Esophagus muscularis mucosa (tissue), 4 donors: ENCODE measurements around the gene FERMT1. TPM values are rescaled to one million over a fixed set of nuclear protein-coding genes. Genes with fewer than 3 reads are reported as not detected.

Source experiments
- DNase-seq: peaks from one replicate; pipeline ENCODE4 v3.0.0-alpha.2; 2017; ENCODE audit errors: extremely low spot score
- H3K27ac ChIP-seq, 4 donors: fragments of 200-600 bp; sonication (generic); replicated peaks in 1 of 4; 1 replicate in 3 of 4; 2 replicates in 1 of 4; pipeline ENCODE4 v1.5.1; 2016 to 2019; ENCODE audit warnings: mild to moderate bottlenecking in 1 of 4
- H3K27me3 ChIP-seq, 4 donors: fragments of 200-600 bp; sonication (generic); one replicate each; pipeline versions ENCODE4 v1.5.1 to v1.6.0; 2016 to 2019
- H3K36me3 ChIP-seq, 4 donors: fragments of 200-600 bp; sonication (generic); one replicate each; pipeline ENCODE4 v1.5.1; 2016 to 2019
- H3K4me1 ChIP-seq, 4 donors: fragments of 200-600 bp; sonication (generic); one replicate each; pipeline ENCODE4 v1.5.1; 2016 to 2019
- H3K4me3 ChIP-seq, 4 donors: fragments of 200-600 bp; sonication (generic); 1 replicate in 2 of 4; 2 replicates in 2 of 4; pipeline ENCODE4 v1.5.1; 2016 to 2019; ENCODE audit warnings: mild to moderate bottlenecking in 4 of 4, moderate library complexity in 1 of 4
- H3K9me3 ChIP-seq, 4 donors: fragments of 200-600 bp; sonication (generic); 1 replicate in 3 of 4; 2 replicates in 1 of 4; pipeline ENCODE4 v1.5.1; 2016 to 2019
- EP300 ChIP-seq: sonication (generic); formaldehyde crosslinking; IDR thresholded peaks from one replicate; pipeline ENCODE4 v1.6.1; 2017; ENCODE audit warnings: antibody characterized with exemption
- POLR2A ChIP-seq: fragments of 450-650 bp; IDR thresholded peaks from one replicate; pipeline ENCODE4 v1.6.1; 2017; ENCODE audit warnings: antibody characterized with exemption, moderate library complexity, mild to moderate bottlenecking, low read depth
- POLR2AphosphoS5 ChIP-seq, 2 donors: sonication (generic); formaldehyde crosslinking; IDR thresholded peaks; one replicate each; pipeline ENCODE4 v1.6.1; 2017; ENCODE audit warnings: antibody characterized with exemption in 2 of 2
- WGBS: methylation state at CpG from one replicate; pipeline ENCODE4 v1.1.5; 2018; 5-methylcytosine and 5-hydroxymethylcytosine counted together
- intact Hi-C: fragments of 100-400 bp; cut with DNase I; formaldehyde crosslinking; loops from one replicate; pipeline ENCODE4 v1.15.1; 2023
- total RNA-seq, 4 donors: library from RNA; depleted of rRNA; stranded (reverse); fragments of >200 nt; gene quantifications; one replicate each; pipeline versions ENCODE4 v1.1.0 to v1.2.1, GENCODE V29; 2016
- TF ChIP-seq, protein P1 (sequence below), 3 experiments: fragments of 200-600 bp in 2 of 3; fragments of 450-650 bp in 1 of 3; sonication (generic) in 2 of 3; IDR thresholded peaks; one replicate each; pipeline ENCODE4 v1.5.1; 2017 to 2019; ENCODE audit warnings: antibody characterized with exemption in 3 of 3, mild to moderate bottlenecking in 2 of 3, moderate library complexity in 1 of 3

The FERMT1 gene
- total RNA-seq, 4 donors from 2014 or later = 0.32 to 0.42 (median 0.34) TPM

GRCh38 chr20:6048391-6048790 is 74.4 kb downstream of the FERMT1 start:
- WGBS = 92% methylated on average over 3 of the region's 3 CpGs
- Histone ChIP-seq H3K4me3 (no peak overlapping the region), H3K36me3 (no peaks in the 10 kb centered on the region), H3K4me1 (peaks cover 0 to 17% (median 13%) of the 10 kb centered on the region in 4 donors), H3K27me3 (peaks cover 0 to 29% (median 2%) of the 10 kb centered on the region in 4 donors), H3K27ac (no peak overlapping the region), H3K9me3 (no peaks in the 10 kb centered on the region)
- intact Hi-C loops = no loop called here
- TF ChIP-seq POLR2A (no peak), EP300 (no peak), POLR2AphosphoS5 (IDR thresholded peaks at IDR 0.05) (no peak)
- TF ChIP-seq, protein P1, sequence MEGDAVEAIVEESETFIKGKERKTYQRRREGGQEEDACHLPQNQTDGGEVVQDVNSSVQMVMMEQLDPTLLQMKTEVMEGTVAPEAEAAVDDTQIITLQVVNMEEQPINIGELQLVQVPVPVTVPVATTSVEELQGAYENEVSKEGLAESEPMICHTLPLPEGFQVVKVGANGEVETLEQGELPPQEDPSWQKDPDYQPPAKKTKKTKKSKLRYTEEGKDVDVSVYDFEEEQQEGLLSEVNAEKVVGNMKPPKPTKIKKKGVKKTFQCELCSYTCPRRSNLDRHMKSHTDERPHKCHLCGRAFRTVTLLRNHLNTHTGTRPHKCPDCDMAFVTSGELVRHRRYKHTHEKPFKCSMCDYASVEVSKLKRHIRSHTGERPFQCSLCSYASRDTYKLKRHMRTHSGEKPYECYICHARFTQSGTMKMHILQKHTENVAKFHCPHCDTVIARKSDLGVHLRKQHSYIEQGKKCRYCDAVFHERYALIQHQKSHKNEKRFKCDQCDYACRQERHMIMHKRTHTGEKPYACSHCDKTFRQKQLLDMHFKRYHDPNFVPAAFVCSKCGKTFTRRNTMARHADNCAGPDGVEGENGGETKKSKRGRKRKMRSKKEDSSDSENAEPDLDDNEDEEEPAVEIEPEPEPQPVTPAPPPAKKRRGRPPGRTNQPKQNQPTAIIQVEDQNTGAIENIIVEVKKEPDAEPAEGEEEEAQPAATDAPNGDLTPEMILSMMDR (IDR thresholded peaks at IDR 0.05) = no peak
- DNase-seq = no peak

GRCh38 chr20:6046432-6046831 is 76.4 kb downstream of the FERMT1 start:
- WGBS = 69% methylated on average over 1 of the region's 1 CpG
- TF ChIP-seq EP300 (no peak), POLR2AphosphoS5 (IDR thresholded peaks at IDR 0.05) (no peak), POLR2A (no peak)
- TF ChIP-seq, protein P1 (IDR thresholded peaks at IDR 0.05) = no peak

GRCh38 chr20:6045566-6045965 is 77.3 kb downstream of the FERMT1 start:
- intact Hi-C loops = no loop called here
- H3K27me3 ChIP-seq = peaks cover 0 to 2% (median 0%) of the 10 kb centered on the region in 4 donors
- no peaks in the 10 kb centered on the region for H3K4me1 ChIP-seq
- no peaks in the 10 kb centered on the region for H3K9me3 ChIP-seq
- peaks cover 17 to 21% (median 19%) of the 10 kb centered on the region in 4 donors for H3K36me3 ChIP-seq
- no peak overlapping the region for H3K4me3 ChIP-seq
- H3K27ac ChIP-seq = no peak overlapping the region
- no peak for DNase-seq
- no peak for TF ChIP-seq POLR2AphosphoS5 (IDR thresholded peaks at IDR 0.05)
- no peak for TF ChIP-seq EP300
- no peak for TF ChIP-seq POLR2A
- TF ChIP-seq, protein P1 (IDR thresholded peaks at IDR 0.05) = no peak

More at GRCh38 chr20:6046432-6046831, 76.4 kb downstream of the FERMT1 start:
- peaks cover 0 to 9% (median 0%) of the 10 kb centered on the region in 4 donors for H3K27me3 ChIP-seq
- H3K9me3 ChIP-seq = no peaks in the 10 kb centered on the region
- H3K27ac ChIP-seq = no peak overlapping the region
- no peak for DNase-seq
- H3K4me3 ChIP-seq = no peak overlapping the region
- H3K36me3 ChIP-seq = peaks cover 8 to 12% (median 11%) of the 10 kb centered on the region in 4 donors
- intact Hi-C loops = no loop called here
- peaks cover 0 to under 1% (median 0%) of the 10 kb centered on the region in 4 donors for H3K4me1 ChIP-seq

GRCh38 chr20:6044115-6044514 is 78.7 kb downstream of the FERMT1 start:
- H3K4me1 ChIP-seq = no peaks in the 10 kb centered on the region
- 100% methylated on average over 1 of the region's 2 CpGs for WGBS
- H3K27ac ChIP-seq = no peak overlapping the region
- H3K9me3 ChIP-seq = no peaks in the 10 kb centered on the region
- DNase-seq = no peak
- intact Hi-C loops = no loop called here
- no peak overlapping the region for H3K4me3 ChIP-seq
- no peak for TF ChIP-seq EP300
- no peak for TF ChIP-seq POLR2A
- TF ChIP-seq POLR2AphosphoS5 (IDR thresholded peaks at IDR 0.05) = no peak
- no peaks in the 10 kb centered on the region for H3K27me3 ChIP-seq
- peaks cover 23 to 35% (median 29%) of the 10 kb centered on the region in 4 donors for H3K36me3 ChIP-seq

- H3K36me3 ChIP-seq = peaks cover 23 to 58% (median 41%) of the 10 kb centered on the region in 4 donors
- H3K9me3 ChIP-seq = no peaks in the 10 kb centered on the region
- H3K27ac ChIP-seq = no peak overlapping the region
- 91% methylated on average over 25 of the region's 26 CpGs for WGBS
- DNase-seq = no peak
- intact Hi-C loops = no loop called here
- TF ChIP-seq EP300 = no peak
- TF ChIP-seq, protein P1 (IDR thresholded peaks at IDR 0.05) = no peak
- no peak for TF ChIP-seq POLR2AphosphoS5 (IDR thresholded peaks at IDR 0.05)
- TF ChIP-seq POLR2A = no peak
- H3K4me3 ChIP-seq = no peak overlapping the region
- H3K27me3 ChIP-seq = no peaks in the 10 kb centered on the region
- no peaks in the 10 kb centered on the region for H3K4me1 ChIP-seq
Measured at GRCh38 chr20:6041808-6042265, 81.0 kb downstream of the FERMT1 start.
